ENCODE measurements around the gene HMX1. TPM values are rescaled to one million over a fixed set of nuclear protein-coding genes. Genes with fewer than 3 reads are reported as not detected.

Gene HMX1
- total and polyA plus RNA-seq, 2 donors (not counting 3 experiments of a cell fraction or from before 2014, with no cell fraction given), result not detected

- no peaks in the 10 kb centered on the region for H3K79me2 ChIP-seq (ENCODE audit: control insufficient read depth, insufficient read depth, low read length)
- no TSS peak for BruUV-seq (replicated peaks)
- ChIA-PET POLR2A (no interaction called here), CTCF (interaction anchor here (1.1 kb wide), 1 partner anchor 23 kb away, joined by 3 read pairs; the partner anchor contains the start of gene HMX1)
- intact Hi-C loops (cut with micrococcal nuclease) (no loop called here), dilution Hi-C loops (cut with MboI; ENCODE audit: extremely low pct_ligation_motif_present, low sequenced_read_pairs) (no loop called here)
- H4K20me1 ChIP-seq (replicated peaks; ENCODE audit: control insufficient read depth, extremely low read depth, insufficient read depth, low read length), result no peaks in the 10 kb centered on the region
- H3K9ac ChIP-seq (replicated peaks; ENCODE audit: extremely low read depth, insufficient read depth, low read length), result no peak overlapping the region
- DNase-seq (ENCODE audit: low read depth, low spot score) (no peak), FAIRE-seq (no peak)
- H2AFZ ChIP-seq (ENCODE audit: low read depth, low read length), result no peak overlapping the region
- H3K36me3 ChIP-seq (ENCODE audit: control insufficient read depth in 2 of 2, extremely low read depth in 1 of 2, insufficient read depth in 2 of 2, low read length in 2 of 2), result no peaks in the 10 kb centered on the region
- no peaks in the 10 kb centered on the region for H3K9me1 ChIP-seq (replicated peaks; ENCODE audit: control insufficient read depth, extremely low read depth, insufficient read depth, low read length)
- H3K4me1 ChIP-seq (ENCODE audit: control insufficient read depth, extremely low read depth, insufficient read depth, low read length), result no peaks in the 10 kb centered on the region
- no peak for TF ChIP-seq POLR2A (IDR thresholded peaks at IDR 0.05; ENCODE audit: low read depth, low read length)
- TF ChIP-seq MYC (IDR thresholded peaks at IDR 0.05; ENCODE audit: low read depth, low read length), result no peak
- no peak for TF ChIP-seq GATA2 (IDR thresholded peaks at IDR 0.05; ENCODE audit: insufficient read depth, insufficient read length, low read depth, low read length)
- no peak for TF ChIP-seq JUN (IDR thresholded peaks at IDR 0.05; ENCODE audit: borderline replicate concordance, insufficient read depth, insufficient read length, low read depth)
- TF ChIP-seq FOS (IDR thresholded peaks at IDR 0.05; ENCODE audit: borderline replicate concordance, insufficient read depth, low read length), result no peak
- TF ChIP-seq CTCF (IDR thresholded peaks at IDR 0.05; ENCODE audit: extremely low read depth in 1 of 2, insufficient read depth in 1 of 2, low read depth in 1 of 2, low read length in 2 of 2), result no peak
- TF ChIP-seq EZH2 (IDR thresholded peaks at IDR 0.05; ENCODE audit: borderline replicate concordance, low read depth, low read length, severe bottlenecking), result no peak
- TF ChIP-seq POLR2AphosphoS5 (IDR thresholded peaks at IDR 0.05; ENCODE audit: insufficient read depth, low read depth, low read length), result no peak
- TF ChIP-seq, protein P1, sequence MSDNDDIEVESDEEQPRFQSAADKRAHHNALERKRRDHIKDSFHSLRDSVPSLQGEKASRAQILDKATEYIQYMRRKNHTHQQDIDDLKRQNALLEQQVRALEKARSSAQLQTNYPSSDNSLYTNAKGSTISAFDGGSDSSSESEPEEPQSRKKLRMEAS (IDR thresholded peaks at IDR 0.05; ENCODE audit: insufficient read depth, insufficient read length), result no peak
- no peaks in the 10 kb centered on the region for H3K27me3 ChIP-seq (ENCODE audit: control insufficient read depth in 2 of 2, insufficient read depth in 2 of 2, low read length in 2 of 2)
- H3K4me3 ChIP-seq (replicated peaks in 1 of 3; ENCODE audit: insufficient read depth in 1 of 3, low read depth in 1 of 3, low read length in 3 of 3), result no peak overlapping the region
- H3K9me3 ChIP-seq (replicated peaks; ENCODE audit: control insufficient read depth, insufficient read depth, low read length), result no peaks in the 10 kb centered on the region
- H3K4me2 ChIP-seq (ENCODE audit: insufficient read depth, low read length), result no peak overlapping the region
- no peak overlapping the region for H3K27ac ChIP-seq (ENCODE audit: insufficient read depth, low read depth, low read length)
These were observed 23.0 kb downstream of the HMX1 start for GRCh38 chr4:8848507-8849265.
